Ascending aorta (tissue), 2 donors: Measurements from ENCODE around the gene PLCB2. TPM values are rescaled to one million over a fixed set of nuclear protein-coding genes. Genes with fewer than 3 reads are reported as not detected.

Experiments
- DNase-seq, 2 donors: peaks; one replicate each; pipeline ENCODE4 v3.0.0-alpha.2; 2019; ENCODE audit warnings: low spot score in 2 of 2
- H3K27ac ChIP-seq, 2 donors: fragments of 200-600 bp; sonication (generic); one replicate each; pipeline ENCODE4 v1.5.1; 2016 to 2017; ENCODE audit warnings: mild to moderate bottlenecking in 1 of 2
- H3K27me3 ChIP-seq: fragments of 200-600 bp; sonication (generic); one replicate; pipeline ENCODE4 v1.5.1; 2017
- H3K36me3 ChIP-seq, 2 donors: fragments of 200-600 bp; sonication (generic); one replicate each; pipeline ENCODE4 v1.5.1; 2016
- H3K4me1 ChIP-seq, 2 donors: fragments of 200-600 bp; sonication (generic); one replicate each; pipeline ENCODE4 v1.5.1; 2016 to 2017; ENCODE audit warnings: mild to moderate bottlenecking in 1 of 2
- H3K4me3 ChIP-seq, 2 donors: fragments of 200-600 bp; sonication (generic); one replicate each; pipeline ENCODE4 v1.5.1; 2016 to 2017; ENCODE audit warnings: mild to moderate bottlenecking in 1 of 2
- H3K9me3 ChIP-seq, 2 donors: fragments of 200-600 bp; sonication (generic); one replicate each; pipeline ENCODE4 v1.5.1; 2016
- intact Hi-C: fragments of 100-400 bp; cut with DNase I; formaldehyde crosslinking; loops from one replicate; pipeline ENCODE4 v1.15.1; 2023
- total RNA-seq: library from RNA; depleted of rRNA; stranded (reverse); fragments of >200 nt; gene quantifications from one replicate; pipeline ENCODE4 v1.1.0, GENCODE V29; 2016
- TF ChIP-seq, protein P1 (sequence below), 3 experiments: fragments of 200-600 bp in 2 of 3; fragments of 450-650 bp in 1 of 3; sonication (generic) in 2 of 3; IDR thresholded peaks; one replicate each; pipeline ENCODE4 v1.5.1; 2016 to 2019; ENCODE audit warnings: antibody characterized with exemption in 3 of 3, mild to moderate bottlenecking in 1 of 3, moderate library complexity in 1 of 3

The PLCB2 gene
- total RNA-seq, 1 donor from 2014 or later: 6.9 TPM

- Histone ChIP-seq H3K36me3 (no peaks in the 10 kb centered on the region), H3K27me3 (no peaks in the 10 kb centered on the region), H3K9me3 (no peaks in the 10 kb centered on the region), H3K27ac (no peak overlapping the region), H3K4me1 (no peaks in the 10 kb centered on the region), H3K4me3 (no peak overlapping the region)
- DNase-seq: no peak
- intact Hi-C loops: no loop called here
- TF ChIP-seq, protein P1, sequence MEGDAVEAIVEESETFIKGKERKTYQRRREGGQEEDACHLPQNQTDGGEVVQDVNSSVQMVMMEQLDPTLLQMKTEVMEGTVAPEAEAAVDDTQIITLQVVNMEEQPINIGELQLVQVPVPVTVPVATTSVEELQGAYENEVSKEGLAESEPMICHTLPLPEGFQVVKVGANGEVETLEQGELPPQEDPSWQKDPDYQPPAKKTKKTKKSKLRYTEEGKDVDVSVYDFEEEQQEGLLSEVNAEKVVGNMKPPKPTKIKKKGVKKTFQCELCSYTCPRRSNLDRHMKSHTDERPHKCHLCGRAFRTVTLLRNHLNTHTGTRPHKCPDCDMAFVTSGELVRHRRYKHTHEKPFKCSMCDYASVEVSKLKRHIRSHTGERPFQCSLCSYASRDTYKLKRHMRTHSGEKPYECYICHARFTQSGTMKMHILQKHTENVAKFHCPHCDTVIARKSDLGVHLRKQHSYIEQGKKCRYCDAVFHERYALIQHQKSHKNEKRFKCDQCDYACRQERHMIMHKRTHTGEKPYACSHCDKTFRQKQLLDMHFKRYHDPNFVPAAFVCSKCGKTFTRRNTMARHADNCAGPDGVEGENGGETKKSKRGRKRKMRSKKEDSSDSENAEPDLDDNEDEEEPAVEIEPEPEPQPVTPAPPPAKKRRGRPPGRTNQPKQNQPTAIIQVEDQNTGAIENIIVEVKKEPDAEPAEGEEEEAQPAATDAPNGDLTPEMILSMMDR (IDR thresholded peaks at IDR 0.05): no peak
Observed at GRCh38 chr15:40269604-40270003, 38.1 kb downstream of the PLCB2 start.

DNA sequence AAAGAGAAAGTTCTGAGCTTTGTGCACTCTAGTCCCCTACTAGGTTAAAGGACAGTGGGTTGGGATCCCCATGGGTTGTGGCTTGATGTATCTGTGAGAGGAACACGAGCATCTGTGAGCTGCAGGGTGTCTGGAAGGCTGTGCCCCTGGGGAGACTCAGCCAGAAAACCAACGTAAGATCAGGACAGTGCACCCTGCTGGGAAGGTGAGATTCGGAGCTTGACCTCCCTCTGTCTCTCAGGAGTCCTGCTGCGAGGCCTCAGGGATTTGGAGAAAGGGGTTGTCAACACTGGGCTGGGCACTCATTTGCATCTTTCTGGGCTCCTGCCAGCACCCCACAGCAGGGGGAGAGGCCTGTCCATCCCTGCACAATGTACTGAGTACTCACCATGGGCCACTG is 40.1 kb downstream of the PLCB2 start:
- DNase-seq: no peak
- TF ChIP-seq, protein P1 (IDR thresholded peaks at IDR 0.05): no peak
- Histone ChIP-seq H3K4me1 (no peaks in the 10 kb centered on the region), H3K4me3 (no peak overlapping the region), H3K36me3 (no peaks in the 10 kb centered on the region), H3K27me3 (no peaks in the 10 kb centered on the region), H3K9me3 (no peaks in the 10 kb centered on the region), H3K27ac (no peak overlapping the region)
- intact Hi-C loops: no loop called here

GRCh38 chr15:40266828-40267304 is 40.9 kb downstream of the PLCB2 start:
- peak overlapping the region in 1 of 2 donors; percentile 51 for H3K27ac ChIP-seq

GRCh38 chr15:40265875-40266274 is 41.9 kb downstream of the PLCB2 start:
- Histone ChIP-seq H3K9me3 (no peaks in the 10 kb centered on the region), H3K27me3 (no peaks in the 10 kb centered on the region), H3K4me1 (no peaks in the 10 kb centered on the region), H3K4me3 (no peak overlapping the region), H3K36me3 (no peaks in the 10 kb centered on the region), H3K27ac (no peak overlapping the region)
- no peak for DNase-seq
- TF ChIP-seq, protein P1 (IDR thresholded peaks at IDR 0.05): no peak
- intact Hi-C loops: no loop called here

More at GRCh38 chr15:40266828-40267304, 40.9 kb downstream of the PLCB2 start:
- TF ChIP-seq, protein P1 (IDR thresholded peaks at IDR 0.05): no peak
- DNase-seq: peak; percentile 78 to 82
- Histone ChIP-seq H3K4me1 (no peaks in the 10 kb centered on the region), H3K36me3 (no peaks in the 10 kb centered on the region), H3K27me3 (no peaks in the 10 kb centered on the region), H3K4me3 (no peak overlapping the region), H3K9me3 (no peaks in the 10 kb centered on the region)
- intact Hi-C loops: no loop called here

GRCh38 chr15:40265355-40265754 is 42.4 kb downstream of the PLCB2 start:
- TF ChIP-seq, protein P1 (IDR thresholded peaks at IDR 0.05): no peak
- no peak overlapping the region for H3K27ac ChIP-seq
- DNase-seq: no peak
- intact Hi-C loops: no loop called here
- no peak overlapping the region for H3K4me3 ChIP-seq
- no peaks in the 10 kb centered on the region for H3K4me1 ChIP-seq
- H3K36me3 ChIP-seq: no peaks in the 10 kb centered on the region
- no peaks in the 10 kb centered on the region for H3K27me3 ChIP-seq
- H3K9me3 ChIP-seq: no peaks in the 10 kb centered on the region
